ENCODE results near the gene SEMG1. TPM values are rescaled to one million over a fixed set of nuclear protein-coding genes. Genes with fewer than 3 reads are reported as not detected.

The SEMG1 gene
- total and polyA plus RNA-seq, 4 donors, result not detected

GRCh38 chr20:45218124-45218523, 11.3 kb downstream of the SEMG1 start:
- Histone ChIP-seq H3K9me3 (ENCODE audit: control insufficient read depth in 4 of 4, low read length in 3 of 4) (no peaks in the 10 kb centered on the region), H3K9ac (ENCODE audit: low read depth in 1 of 2, low read length in 2 of 2) (no peak overlapping the region), H3K27me3 (ENCODE audit: control insufficient read depth in 4 of 4, insufficient read depth in 4 of 4, low read length in 3 of 4) (no peaks in the 10 kb centered on the region), H3K4me1 (ENCODE audit: control insufficient read depth in 4 of 4, insufficient read depth in 4 of 4, low read length in 3 of 4) (no peaks in the 10 kb centered on the region), H3K27ac (ENCODE audit: low read depth in 1 of 2, low read length in 2 of 2) (no peak overlapping the region), H3K36me3 (ENCODE audit: control insufficient read depth in 4 of 4, insufficient read depth in 3 of 4, low read depth in 1 of 4, low read length in 3 of 4) (no peaks in the 10 kb centered on the region), H3K4me3 (ENCODE audit: low read depth in 1 of 3, low read length in 3 of 3) (no peak overlapping the region)
- TF ChIP-seq SP1 (IDR thresholded peaks at IDR 0.05) (no peak), HNF4G (IDR thresholded peaks at IDR 0.05) (no peak), ATF3 (IDR thresholded peaks at IDR 0.05) (no peak), FOXA1 (IDR thresholded peaks at IDR 0.05) (no peak), RXRA (IDR thresholded peaks at IDR 0.05) (no peak), ZBTB33 (IDR thresholded peaks at IDR 0.05) (no peak), GABPA (IDR thresholded peaks at IDR 0.05 in 1 of 2, conservative IDR thresholded peaks at IDR 0.05 in 1 of 2) (no peak), TAF1 (conservative IDR thresholded peaks at IDR 0.05) (no peak), EGR1 (IDR thresholded peaks at IDR 0.05; ENCODE audit: low read depth in 2 of 2) (no peak), FOXA2 (IDR thresholded peaks at IDR 0.05) (no peak), RAD21 (IDR thresholded peaks at IDR 0.05) (no peak), MAX (IDR thresholded peaks at IDR 0.05) (no peak), YY1 (IDR thresholded peaks at IDR 0.05) (no peak)
- 76% methylated on average over 4 of the region's 4 CpGs for WGBS
- no peak for DNase-seq (ENCODE audit: low spot score)

GRCh38 chr20:45218636-45219035, 11.8 kb downstream of the SEMG1 start:
- TF ChIP-seq GABPA (IDR thresholded peaks at IDR 0.05 in 1 of 2, conservative IDR thresholded peaks at IDR 0.05 in 1 of 2) (no peak), CTCF (IDR thresholded peaks at IDR 0.05; ENCODE audit: low read depth, low read length, missing input control) (no peak), SP1 (IDR thresholded peaks at IDR 0.05) (no peak), ATF3 (IDR thresholded peaks at IDR 0.05) (no peak), REST (IDR thresholded peaks at IDR 0.05) (no peak), TAF1 (conservative IDR thresholded peaks at IDR 0.05) (no peak), HNF4A (conservative IDR thresholded peaks at IDR 0.05) (no peak), RXRA (IDR thresholded peaks at IDR 0.05) (no peak), FOXA2 (IDR thresholded peaks at IDR 0.05) (no peak), HNF4G (IDR thresholded peaks at IDR 0.05) (no peak), EGR1 (IDR thresholded peaks at IDR 0.05; ENCODE audit: low read depth in 2 of 2) (no peak), ZBTB33 (IDR thresholded peaks at IDR 0.05) (no peak), MAX (IDR thresholded peaks at IDR 0.05) (no peak), FOXA1 (IDR thresholded peaks at IDR 0.05) (no peak)
- H3K9me3 ChIP-seq (ENCODE audit: control insufficient read depth in 4 of 4, low read length in 3 of 4), result no peaks in the 10 kb centered on the region
- no peaks in the 10 kb centered on the region for H3K4me1 ChIP-seq (ENCODE audit: control insufficient read depth in 4 of 4, insufficient read depth in 4 of 4, low read length in 3 of 4)
- no peak for DNase-seq (ENCODE audit: low spot score)
- WGBS, result 87% methylated on average over 2 of the region's 2 CpGs
- H3K36me3 ChIP-seq (ENCODE audit: control insufficient read depth in 4 of 4, insufficient read depth in 3 of 4, low read depth in 1 of 4, low read length in 3 of 4), result no peaks in the 10 kb centered on the region
- H3K27me3 ChIP-seq (ENCODE audit: control insufficient read depth in 4 of 4, insufficient read depth in 4 of 4, low read length in 3 of 4), result no peaks in the 10 kb centered on the region
- no peak overlapping the region for H3K27ac ChIP-seq (ENCODE audit: low read depth in 1 of 2, low read length in 2 of 2)
- no peak overlapping the region for H3K4me3 ChIP-seq (ENCODE audit: low read depth in 1 of 3, low read length in 3 of 3)
- H3K9ac ChIP-seq (ENCODE audit: low read depth in 1 of 2, low read length in 2 of 2), result no peak overlapping the region
